ENCODE measurements around the gene GCA. TPM values are rescaled to one million over a fixed set of nuclear protein-coding genes. Genes with fewer than 3 reads are reported as not detected.

The GCA gene
- total and polyA plus RNA-seq, 2 of the 13 experiments (the other 11 are each of a cell fraction or from before 2014, with no cell fraction given) = 42.0 to 48.3 TPM

Other genes starting within 250 kb of the GCA start
- gene GCG, start 191.9 kb upstream of the GCA start, total RNA-seq (2016; rRNA removed; fragmentation: Illumina TruSeq; extraction: Trizol) = not detected in 2 replicates
- gene GCG, start 191.9 kb upstream of the GCA start, polyA plus RNA-seq (2011; rRNA removed) = not detected in 2 replicates
- gene FAP, start 100.7 kb upstream of the GCA start, total RNA-seq (2016; rRNA removed; fragmentation: Illumina TruSeq; extraction: Trizol) = not detected in 2 replicates
- gene FAP, start 100.7 kb upstream of the GCA start, polyA plus RNA-seq (2011; rRNA removed) = not detected in 2 replicates
- gene IFIH1, start 25.4 kb upstream of the GCA start, total RNA-seq (2016; rRNA removed; fragmentation: Illumina TruSeq; extraction: Trizol) = 11.5 and 15.0 TPM in 2 replicates
- 1.5 and 1.7 TPM in 2 replicates for gene IFIH1, start 25.4 kb upstream of the GCA start, polyA plus RNA-seq (2011; rRNA removed)